Stimulated activated CD4-positive, alpha-beta T cell treated with anti-CD3 and anti-CD28 coated beads, Interleukin-15, amount 100 ng/mL, for 48 hours (primary cell): ENCODE results near the gene ELAVL1.

ENCODE experiments used
- DNase-seq, 2 donors: peaks; one replicate each; pipeline ENCODE4 v3.0.0-alpha.2; 2020; ENCODE audit warnings: low read depth in 2 of 2

The ELAVL1 gene

GRCh38 chr19:8021374-8021773 is 15.9 kb upstream of the ELAVL1 start:
- no peak for DNase-seq

- no peak for DNase-seq
Measured at GRCh38 chr19:8020681-8021080, 15.2 kb upstream of the ELAVL1 start.

GRCh38 chr19:8017808-8018207 is 12.4 kb upstream of the ELAVL1 start:
- DNase-seq = no peak

- no peak for DNase-seq
Measured at GRCh38 chr19:8004723-8005513, 523 bp downstream of the ELAVL1 start.

- no peak for DNase-seq
Measured at GRCh38 chr19:8004001-8004400, 1.4 kb downstream of the ELAVL1 start.

- peak; percentile 55 to 72 for DNase-seq
Measured at GRCh38 chr19:8001995-8002849, 3.2 kb downstream of the ELAVL1 start.

GRCh38 chr19:8001651-8001994 is 3.8 kb downstream of the ELAVL1 start:
- DNase-seq = no peak

- DNase-seq = no peak
Measured at GRCh38 chr19:8000298-8001038, 5.0 kb downstream of the ELAVL1 start.

GRCh38 chr19:7999376-7999775 is 6.1 kb downstream of the ELAVL1 start:
- no peak for DNase-seq

GRCh38 chr19:7997809-7998480 is 7.5 kb downstream of the ELAVL1 start:
- DNase-seq = no peak

- no peak for DNase-seq
Measured at GRCh38 chr19:7996883-7997282, 8.6 kb downstream of the ELAVL1 start.

- DNase-seq = no peak
Measured at GRCh38 chr19:7995810-7996158, 9.7 kb downstream of the ELAVL1 start.

GRCh38 chr19:7994928-7995809 is 10.3 kb downstream of the ELAVL1 start:
- DNase-seq = no peak

- DNase-seq = no peak
Measured at GRCh38 chr19:7994114-7994513, 11.3 kb downstream of the ELAVL1 start.

- DNase-seq = no peak
Measured at GRCh38 chr19:7993560-7993959, 11.9 kb downstream of the ELAVL1 start.

- DNase-seq = no peak
Measured at GRCh38 chr19:7992575-7992974, 12.9 kb downstream of the ELAVL1 start.

- DNase-seq = no peak
Measured at GRCh38 chr19:7989071-7989575, 16.3 kb downstream of the ELAVL1 start.

- DNase-seq = no peak
Measured at GRCh38 chr19:7988307-7988706, 17.1 kb downstream of the ELAVL1 start.

GRCh38 chr19:7987114-7987768 is 18.2 kb downstream of the ELAVL1 start:
- no peak for DNase-seq
